ENCODE measurements around the gene NTRK1. TPM values are rescaled to one million over a fixed set of nuclear protein-coding genes. Genes with fewer than 3 reads are reported as not detected.
"Not testable (repeated sequence)": the region's sequence is repeated elsewhere in the genome, so short reads cannot be mapped to it uniquely, and the experiment has no call there.

NTRK1 gene
- polyA plus RNA-seq, 1 of the 3 experiments (the other 2 are of a cell fraction): 0.97 TPM

DNA sequence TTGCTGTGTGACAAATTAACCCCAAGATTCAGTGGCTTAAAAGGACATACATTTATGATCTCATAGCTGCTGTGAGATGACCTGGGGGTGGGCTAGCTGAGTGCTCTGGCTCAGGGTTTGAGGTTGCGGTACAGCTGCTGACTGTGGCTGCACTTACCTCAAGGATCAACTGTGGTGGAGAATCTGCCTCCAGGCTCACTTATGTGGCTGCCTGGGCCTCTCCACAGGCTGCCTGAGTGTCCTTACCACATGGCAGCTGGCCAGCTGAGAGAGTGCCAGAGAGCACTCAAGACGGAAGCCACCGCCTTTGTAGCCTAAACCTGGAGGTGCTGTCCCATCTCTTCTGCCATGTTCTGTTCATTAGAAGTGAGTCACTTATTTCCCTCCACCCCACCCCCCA lies 65.5 kb downstream of the NTRK1 start (continued):
- TF ChIP-seq FOSL2 (IDR thresholded peaks at IDR 0.05; ENCODE audit: borderline replicate concordance, low read depth) (no peak), EZH2phosphoT487 (IDR thresholded peaks at IDR 0.05; ENCODE audit: borderline replicate concordance, low read depth) (no peak), NFIC (IDR thresholded peaks at IDR 0.05; ENCODE audit: borderline replicate concordance) (peak; percentile 85), POLR2AphosphoS5 (IDR thresholded peaks at IDR 0.05; ENCODE audit: low read depth, low read length) (no peak), SMC3 (IDR thresholded peaks at IDR 0.05; ENCODE audit: low read depth, low read length) (peak; percentile 5; the same call in 1 of the 2 replicates), JUND (IDR thresholded peaks at IDR 0.05) (no peak; the same call in 1 of the 2 replicates), FOXJ3 (CRISPR knock-in tag; IDR thresholded peaks at IDR 0.05) (no peak), RAD21 (IDR thresholded peaks at IDR 0.05; ENCODE audit: low read length) (no peak), GABPA (IDR thresholded peaks at IDR 0.05; ENCODE audit: low read depth) (no peak), MEF2A (IDR thresholded peaks at IDR 0.05; ENCODE audit: borderline replicate concordance, low read depth) (no peak)
- TF ChIP-seq, protein P1, sequence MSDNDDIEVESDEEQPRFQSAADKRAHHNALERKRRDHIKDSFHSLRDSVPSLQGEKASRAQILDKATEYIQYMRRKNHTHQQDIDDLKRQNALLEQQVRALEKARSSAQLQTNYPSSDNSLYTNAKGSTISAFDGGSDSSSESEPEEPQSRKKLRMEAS (IDR thresholded peaks at IDR 0.05; ENCODE audit: low read depth): 0 out of 2 replicates have a peak, but pooled peaks have one; percentile 16
- TF ChIP-seq, protein P2, sequence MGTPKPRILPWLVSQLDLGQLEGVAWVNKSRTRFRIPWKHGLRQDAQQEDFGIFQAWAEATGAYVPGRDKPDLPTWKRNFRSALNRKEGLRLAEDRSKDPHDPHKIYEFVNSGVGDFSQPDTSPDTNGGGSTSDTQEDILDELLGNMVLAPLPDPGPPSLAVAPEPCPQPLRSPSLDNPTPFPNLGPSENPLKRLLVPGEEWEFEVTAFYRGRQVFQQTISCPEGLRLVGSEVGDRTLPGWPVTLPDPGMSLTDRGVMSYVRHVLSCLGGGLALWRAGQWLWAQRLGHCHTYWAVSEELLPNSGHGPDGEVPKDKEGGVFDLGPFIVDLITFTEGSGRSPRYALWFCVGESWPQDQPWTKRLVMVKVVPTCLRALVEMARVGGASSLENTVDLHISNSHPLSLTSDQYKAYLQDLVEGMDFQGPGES (IDR thresholded peaks at IDR 0.05; ENCODE audit: low read depth, low read length): no peak

DNA sequence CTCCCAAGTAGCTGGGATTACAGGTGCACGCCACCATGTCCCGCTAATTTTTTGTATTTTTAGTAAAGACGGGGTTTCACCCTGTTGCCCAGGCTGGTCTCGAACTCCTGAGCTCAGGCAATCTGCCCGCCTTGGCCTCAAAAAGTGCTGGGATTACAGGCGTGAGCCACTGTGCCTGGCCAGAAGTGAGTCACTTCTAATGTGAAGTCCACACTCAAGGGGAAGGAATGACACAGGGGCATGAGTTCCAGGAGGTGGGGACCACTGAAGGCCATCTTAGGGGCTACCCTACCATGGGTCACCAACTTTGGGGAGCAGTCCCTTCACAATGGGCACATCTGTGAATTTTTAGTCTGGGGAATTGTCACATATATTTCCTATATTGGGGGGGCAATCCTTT lies 66.0 kb downstream of the NTRK1 start:
- DNase-seq: not testable (repeated sequence)

DNA sequence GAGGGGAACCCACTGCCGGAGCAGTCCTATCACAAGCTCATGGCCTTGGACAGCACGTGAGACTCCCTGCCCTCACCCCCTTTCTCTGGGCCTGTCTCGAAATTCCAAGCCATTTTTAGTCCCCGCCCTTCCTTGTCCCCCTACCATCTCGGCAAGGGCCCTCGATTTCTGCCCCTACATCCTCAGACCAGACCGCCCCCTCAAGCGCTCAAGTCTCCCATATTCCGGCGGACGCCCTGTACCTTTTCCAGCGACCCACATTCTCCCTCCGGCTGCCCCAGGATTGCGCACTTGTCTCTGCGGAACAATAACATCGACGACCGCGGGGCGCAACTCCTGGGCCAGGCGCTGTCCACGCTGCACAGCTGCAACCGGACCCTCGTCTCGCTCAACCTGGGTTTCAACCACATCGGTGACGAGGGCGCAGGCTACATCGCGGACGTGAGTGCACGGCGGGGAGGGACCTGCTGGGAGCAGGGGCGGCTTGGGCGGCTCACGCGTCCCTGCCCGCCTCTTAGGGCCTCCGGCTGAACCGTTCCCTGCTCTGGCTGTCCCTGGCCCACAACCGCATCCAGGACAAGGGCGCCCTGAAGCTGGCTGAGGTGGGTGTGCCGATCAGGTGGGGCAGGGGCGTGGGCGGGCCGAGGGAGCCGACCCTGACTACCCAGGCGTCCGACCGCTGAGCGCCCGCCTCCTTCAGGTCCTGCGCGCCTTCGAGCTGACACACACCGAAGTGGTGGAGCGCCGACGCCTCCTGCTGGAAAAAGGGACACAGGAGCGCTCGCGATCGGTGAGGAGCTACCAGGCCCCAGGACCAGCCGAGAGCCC lies 66.8 kb downstream of the NTRK1 start:
- CTCF ChIA-PET: interaction anchor here (0.6 to 12.9 kb wide), 65 partner anchors 11 to 284 kb away, joined by 3 to 308 read pairs (median 5); partner anchors contain the start of genes CRABP2, INSRR, ISG20L2 and METTL25B
- peaks cover 5 to 25% of the 10 kb centered on the region in 2 experiments; a peak in 2 of 4 replicates for H3K4me1 ChIP-seq (ENCODE audit: control insufficient read depth in 1 of 2, insufficient read depth in 2 of 2, low read depth in 1 of 2, low read length in 1 of 2)
- H2AFZ ChIP-seq (ENCODE audit: low read depth): no peak overlapping the region; the same call in 1 of the 2 replicates
- no peaks in the 10 kb centered on the region for H3K79me2 ChIP-seq (ENCODE audit: insufficient read depth)
- H4K20me1 ChIP-seq (ENCODE audit: insufficient read depth): no peaks in the 10 kb centered on the region
- WGBS (ENCODE audit: low lambda C conversion rate): 54% methylated on average over 33 of the region's 64 CpGs
- no peaks in the 10 kb centered on the region for H3K9me3 ChIP-seq
- no peaks in the 10 kb centered on the region for H3K9me2 ChIP-seq
- H3K9ac ChIP-seq: no peak overlapping the region
- peaks cover 15% of the 10 kb centered on the region for H3F3A ChIP-seq (replicated peaks; ENCODE audit: insufficient read depth)
- DNase-seq: peak; percentile 91
- no peaks in the 10 kb centered on the region for H3K27me3 ChIP-seq (ENCODE audit: insufficient read depth)
- H3K27ac ChIP-seq (ENCODE audit: low read depth in 2 of 2, low read length in 1 of 2): peak overlapping the region in 1 of 2 experiments; percentile 6; a peak in 1 of 4 replicates
- peak overlapping the region; percentile 78 for H3K4me2 ChIP-seq
- POLR2A ChIA-PET: interaction anchor here (0.7 to 2.7 kb wide), 3 partner anchors 14 to 35 kb away, joined by 3 to 15 read pairs (median 4); no protein-coding TSS in a partner anchor
- peak overlapping the region; percentile 37 to 44; a peak in 3 of 4 replicates for H3K4me3 ChIP-seq (ENCODE audit: low read depth in 2 of 2, low read length in 1 of 2)
- no peaks in the 10 kb centered on the region for H3K36me3 ChIP-seq (replicated peaks in 1 of 2; ENCODE audit: control insufficient read depth in 1 of 2, insufficient read depth in 2 of 2, low read length in 1 of 2)
- TF ChIP-seq SMC3 (IDR thresholded peaks at IDR 0.05; ENCODE audit: low read depth, low read length) (peak; percentile 88), RXRA (IDR thresholded peaks at IDR 0.05; ENCODE audit: borderline replicate concordance, low read depth) (no peak), NRF1 (IDR thresholded peaks at IDR 0.05; ENCODE audit: low read depth, low read length) (no peak), TEAD4 (IDR thresholded peaks at IDR 0.05; ENCODE audit: borderline replicate concordance, insufficient read depth) (no peak), FOXJ3 (CRISPR knock-in tag; IDR thresholded peaks at IDR 0.05) (no peak), RCOR1 (IDR thresholded peaks at IDR 0.05; ENCODE audit: low read length) (no peak), POLR2AphosphoS5 (IDR thresholded peaks at IDR 0.05; ENCODE audit: low read depth, low read length) (no peak)
- TF ChIP-seq, protein P1 (IDR thresholded peaks at IDR 0.05; ENCODE audit: low read depth): no peak
- TF ChIP-seq, protein P3, sequence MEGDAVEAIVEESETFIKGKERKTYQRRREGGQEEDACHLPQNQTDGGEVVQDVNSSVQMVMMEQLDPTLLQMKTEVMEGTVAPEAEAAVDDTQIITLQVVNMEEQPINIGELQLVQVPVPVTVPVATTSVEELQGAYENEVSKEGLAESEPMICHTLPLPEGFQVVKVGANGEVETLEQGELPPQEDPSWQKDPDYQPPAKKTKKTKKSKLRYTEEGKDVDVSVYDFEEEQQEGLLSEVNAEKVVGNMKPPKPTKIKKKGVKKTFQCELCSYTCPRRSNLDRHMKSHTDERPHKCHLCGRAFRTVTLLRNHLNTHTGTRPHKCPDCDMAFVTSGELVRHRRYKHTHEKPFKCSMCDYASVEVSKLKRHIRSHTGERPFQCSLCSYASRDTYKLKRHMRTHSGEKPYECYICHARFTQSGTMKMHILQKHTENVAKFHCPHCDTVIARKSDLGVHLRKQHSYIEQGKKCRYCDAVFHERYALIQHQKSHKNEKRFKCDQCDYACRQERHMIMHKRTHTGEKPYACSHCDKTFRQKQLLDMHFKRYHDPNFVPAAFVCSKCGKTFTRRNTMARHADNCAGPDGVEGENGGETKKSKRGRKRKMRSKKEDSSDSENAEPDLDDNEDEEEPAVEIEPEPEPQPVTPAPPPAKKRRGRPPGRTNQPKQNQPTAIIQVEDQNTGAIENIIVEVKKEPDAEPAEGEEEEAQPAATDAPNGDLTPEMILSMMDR (IDR thresholded peaks at IDR 0.05): peak; percentile 84

More for the DNA sequence above, 66.0 kb downstream of the NTRK1 start:
- not testable (repeated sequence) for H3K4me3 ChIP-seq (ENCODE audit: low read depth in 2 of 2, low read length in 1 of 2); H3K9me2 ChIP-seq; H3K36me3 ChIP-seq (replicated peaks in 1 of 2; ENCODE audit: control insufficient read depth in 1 of 2, insufficient read depth in 2 of 2, low read length in 1 of 2); H3K79me2 ChIP-seq (ENCODE audit: insufficient read depth); H3K4me2 ChIP-seq; H4K20me1 ChIP-seq (ENCODE audit: insufficient read depth); H2AFZ ChIP-seq (ENCODE audit: low read depth); H3K9ac ChIP-seq; H3K27ac ChIP-seq (ENCODE audit: low read depth in 2 of 2, low read length in 1 of 2); H3K27me3 ChIP-seq (ENCODE audit: insufficient read depth); H3K9me3 ChIP-seq
- POLR2A ChIA-PET: interaction anchor here (2.7 kb wide), 1 partner anchor 13 kb away, joined by 15 read pairs; no protein-coding TSS in a partner anchor
- Histone ChIP-seq H3F3A (replicated peaks; ENCODE audit: insufficient read depth) (peaks cover 15% of the 10 kb centered on the region), H3K4me1 (ENCODE audit: control insufficient read depth in 1 of 2, insufficient read depth in 2 of 2, low read depth in 1 of 2, low read length in 1 of 2) (peaks cover 5 to 25% of the 10 kb centered on the region in 2 experiments; a peak in 2 of 4 replicates)
- WGBS (ENCODE audit: low lambda C conversion rate): 87% methylated on average over 6 of the region's 6 CpGs
- CTCF ChIA-PET: interaction anchor here (0.8 to 12.9 kb wide), 19 partner anchors 10 to 283 kb away, joined by 3 to 308 read pairs (median 34); partner anchors contain the start of genes INSRR, NTRK1 and PEAR1
